ENCODE results near the gene NKIRAS2. TPM values are rescaled to one million over a fixed set of nuclear protein-coding genes. Genes with fewer than 3 reads are reported as not detected.

Gene NKIRAS2
- polyA plus RNA-seq, 2 donors, result 28.8 to 32.5 TPM

DNA sequence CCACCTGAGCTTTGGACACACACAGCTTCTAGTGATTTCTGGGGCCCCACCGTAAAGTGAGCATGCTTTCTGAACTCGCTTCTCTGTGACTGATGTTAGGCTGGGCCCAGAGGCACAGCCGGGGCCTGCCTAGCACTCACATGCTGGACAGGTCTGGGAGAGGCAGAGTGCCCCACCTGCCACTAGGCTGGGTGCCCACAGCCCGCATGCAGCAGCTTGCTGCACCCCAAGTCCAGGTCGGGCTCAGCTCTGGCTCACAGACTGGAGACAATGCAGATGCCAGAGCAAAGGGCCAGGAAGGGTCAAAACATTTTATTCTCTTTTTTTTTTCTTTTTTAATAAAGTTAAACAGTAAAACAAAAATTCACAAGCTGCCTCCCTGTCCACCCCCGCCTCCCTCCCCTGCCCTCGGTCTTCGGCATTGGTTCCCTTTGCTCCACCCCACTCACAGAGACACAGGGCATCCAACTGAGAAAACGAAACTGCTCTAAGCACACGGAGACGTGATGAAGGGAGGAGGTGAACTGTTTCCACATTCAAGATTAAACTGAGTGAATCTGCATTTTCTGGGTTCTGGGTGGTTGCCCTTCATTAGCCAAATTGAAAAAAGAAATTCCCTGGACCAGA lies 43.6 kb upstream of the NKIRAS2 start:
- H3K36me3 ChIP-seq (ENCODE audit: control insufficient read depth in 2 of 2, insufficient read depth in 2 of 2, low read length in 1 of 2), result peaks cover 16 to 49% of the 10 kb centered on the region in 2 donors
- no peaks in the 10 kb centered on the region for H3K9me3 ChIP-seq (ENCODE audit: control insufficient read depth in 2 of 2, insufficient read depth in 1 of 2, low read depth in 1 of 2, low read length in 1 of 2)
- WGBS, 2 donors, result 41 to 50% methylated on average over 11 of the region's 11 CpGs

DNA sequence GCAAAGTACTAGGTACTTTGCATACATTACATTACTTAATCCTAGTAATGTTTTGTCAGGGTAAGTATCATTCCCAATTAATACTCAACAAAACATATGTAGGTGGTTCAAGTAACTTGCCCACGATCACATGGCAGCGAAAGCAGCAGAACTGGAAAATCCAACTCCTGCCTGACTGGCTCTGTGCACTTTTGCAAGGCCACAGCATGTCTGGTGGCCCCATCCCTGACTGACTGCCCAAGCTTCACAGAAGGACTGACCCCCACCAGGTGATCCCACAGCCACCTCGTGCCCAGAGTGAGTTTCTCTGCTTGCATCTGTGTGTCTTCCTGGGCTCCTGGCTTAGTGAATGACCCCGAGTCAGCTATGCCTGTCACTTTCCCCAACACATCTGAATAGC lies 41.9 kb upstream of the NKIRAS2 start:
- 43 to 72% methylated on average over 4 of the region's 4 CpGs for WGBS, 2 donors
- Histone ChIP-seq H3K27ac (ENCODE audit: low read depth in 2 of 2, low read length in 1 of 2) (peak overlapping the region; percentile 41 to 79), H3K36me3 (ENCODE audit: control insufficient read depth in 2 of 2, insufficient read depth in 2 of 2, low read length in 1 of 2) (peaks cover 16 to 40% of the 10 kb centered on the region in 2 donors), H3K27me3 (ENCODE audit: control insufficient read depth in 1 of 2, insufficient read depth in 2 of 2, low read length in 2 of 2) (no peaks in the 10 kb centered on the region), H3K9me3 (ENCODE audit: control insufficient read depth in 2 of 2, insufficient read depth in 1 of 2, low read depth in 1 of 2, low read length in 1 of 2) (no peaks in the 10 kb centered on the region), H3K4me3 (ENCODE audit: low read depth in 1 of 2, low read length in 2 of 2) (no peak overlapping the region), H3K4me1 (ENCODE audit: control insufficient read depth in 2 of 2, insufficient read depth in 2 of 2, low read length in 1 of 2) (peaks cover 18 to 34% of the 10 kb centered on the region in 2 donors)

More for the DNA sequence above, 43.6 kb upstream of the NKIRAS2 start:
- H3K27me3 ChIP-seq (ENCODE audit: control insufficient read depth in 1 of 2, insufficient read depth in 2 of 2, low read length in 2 of 2), result no peaks in the 10 kb centered on the region
- peaks cover 18 to 40% of the 10 kb centered on the region in 2 donors for H3K4me1 ChIP-seq (ENCODE audit: control insufficient read depth in 2 of 2, insufficient read depth in 2 of 2, low read length in 1 of 2)
- H3K4me3 ChIP-seq (ENCODE audit: low read depth in 1 of 2, low read length in 2 of 2), result no peak overlapping the region
- peak overlapping the region; percentile 68 to 90 for H3K27ac ChIP-seq (ENCODE audit: low read depth in 2 of 2, low read length in 1 of 2)

DNA sequence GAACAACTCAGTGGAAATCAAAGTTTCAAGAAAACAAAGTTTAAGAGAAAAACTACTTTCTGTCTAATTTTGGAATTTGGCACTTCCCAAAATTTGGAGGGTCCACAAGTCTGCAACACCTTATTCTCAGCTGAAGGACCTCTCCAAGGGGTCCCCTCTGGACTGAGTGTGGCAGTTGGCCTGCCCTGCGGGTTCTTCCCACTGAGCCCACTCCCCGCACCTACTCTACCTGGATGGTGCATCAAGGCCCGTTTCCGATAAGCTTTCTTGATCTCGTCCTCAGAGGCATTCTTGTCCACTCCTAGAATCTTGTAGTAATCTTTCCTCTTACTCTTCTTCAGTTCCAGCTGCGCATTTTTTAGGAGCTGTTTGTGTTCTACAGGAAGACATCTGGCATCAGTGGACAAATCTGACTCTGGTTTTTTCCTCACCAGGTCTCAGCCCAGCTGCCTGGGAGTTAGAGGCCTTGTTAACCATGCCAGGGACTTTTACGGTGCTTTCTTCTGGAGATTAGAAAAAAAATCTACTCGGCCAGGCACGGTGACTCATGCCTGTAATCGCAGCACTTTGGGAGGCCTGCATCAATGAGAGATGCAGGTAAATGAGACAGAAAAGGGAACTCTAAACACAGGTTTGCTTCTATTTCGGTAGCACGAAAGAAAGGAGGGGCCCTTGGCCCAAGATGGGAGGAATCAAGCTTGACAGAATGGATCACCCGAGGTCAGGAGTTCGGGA lies 37.7 kb upstream of the NKIRAS2 start:
- H3K27me3 ChIP-seq (ENCODE audit: control insufficient read depth in 1 of 2, insufficient read depth in 2 of 2, low read length in 2 of 2), result no peaks in the 10 kb centered on the region
- peak overlapping the region; percentile 1 to 54 for H3K27ac ChIP-seq (ENCODE audit: low read depth in 2 of 2, low read length in 1 of 2)
- WGBS, 2 donors, result 55 to 67% methylated on average over 14 of the region's 14 CpGs
- H3K36me3 ChIP-seq (ENCODE audit: control insufficient read depth in 2 of 2, insufficient read depth in 2 of 2, low read length in 1 of 2), result peaks cover 7 to 18% of the 10 kb centered on the region in 2 donors
- H3K4me3 ChIP-seq (ENCODE audit: low read depth in 1 of 2, low read length in 2 of 2), result no peak overlapping the region
- H3K4me1 ChIP-seq (ENCODE audit: control insufficient read depth in 2 of 2, insufficient read depth in 2 of 2, low read length in 1 of 2), result peaks cover 2 to 4% of the 10 kb centered on the region in 2 donors
- no peaks in the 10 kb centered on the region for H3K9me3 ChIP-seq (ENCODE audit: control insufficient read depth in 2 of 2, insufficient read depth in 1 of 2, low read depth in 1 of 2, low read length in 1 of 2)

DNA sequence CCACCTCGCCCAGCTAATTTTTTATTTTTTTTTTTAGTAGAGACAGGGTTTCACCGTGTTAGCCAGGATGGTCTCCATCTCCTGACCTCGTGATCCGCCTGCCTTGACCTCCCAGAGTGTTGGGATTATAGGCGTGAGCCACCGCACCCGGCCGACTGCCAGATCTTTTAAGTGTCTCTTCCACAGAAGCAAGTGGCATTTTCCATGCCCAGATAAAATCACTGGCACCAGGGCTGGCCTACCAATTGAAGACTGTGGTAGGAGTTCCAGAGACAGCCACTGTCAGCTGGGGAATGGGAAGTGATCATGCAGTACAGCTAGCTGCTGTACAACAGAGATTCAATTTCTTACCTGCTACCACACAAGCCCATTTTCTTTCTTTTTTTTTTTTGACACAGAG lies 35.4 kb upstream of the NKIRAS2 start:
- no peak overlapping the region for H3K4me3 ChIP-seq (ENCODE audit: low read depth in 1 of 2, low read length in 2 of 2)
- H3K9me3 ChIP-seq (ENCODE audit: control insufficient read depth in 2 of 2, insufficient read depth in 1 of 2, low read depth in 1 of 2, low read length in 1 of 2), result no peaks in the 10 kb centered on the region
- H3K36me3 ChIP-seq (ENCODE audit: control insufficient read depth in 2 of 2, insufficient read depth in 2 of 2, low read length in 1 of 2), result peaks cover 17 to 21% of the 10 kb centered on the region in 2 donors
- no peaks in the 10 kb centered on the region for H3K4me1 ChIP-seq (ENCODE audit: control insufficient read depth in 2 of 2, insufficient read depth in 2 of 2, low read length in 1 of 2)
- WGBS, 2 donors, result 93 to 97% methylated on average over 8 of the region's 8 CpGs
- H3K27ac ChIP-seq (ENCODE audit: low read depth in 2 of 2, low read length in 1 of 2), result no peak overlapping the region
- no peaks in the 10 kb centered on the region for H3K27me3 ChIP-seq (ENCODE audit: control insufficient read depth in 1 of 2, insufficient read depth in 2 of 2, low read length in 2 of 2)

DNA sequence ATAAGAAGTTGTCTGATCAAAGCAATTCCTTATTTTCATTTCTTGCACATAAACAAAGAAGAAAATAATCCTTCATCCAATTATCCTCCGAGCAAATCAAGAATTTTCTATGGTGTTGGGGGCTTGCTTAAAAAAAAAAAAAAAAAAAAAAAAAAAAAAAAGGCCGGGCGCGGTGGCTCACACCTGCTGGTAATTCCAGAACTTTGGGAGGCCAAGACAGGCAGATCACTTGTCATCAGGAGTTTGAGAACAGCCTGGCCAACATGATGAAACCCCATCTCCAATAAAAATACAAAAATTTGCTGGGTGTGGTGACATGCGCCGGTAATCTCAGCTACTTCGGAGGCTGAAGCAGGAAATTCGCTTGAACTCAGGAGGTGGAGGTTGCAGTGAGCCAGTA lies 34.0 kb upstream of the NKIRAS2 start:
- H3K36me3 ChIP-seq (ENCODE audit: control insufficient read depth in 2 of 2, insufficient read depth in 2 of 2, low read length in 1 of 2), result peaks cover 23 to 24% of the 10 kb centered on the region in 2 donors
- H3K27ac ChIP-seq (ENCODE audit: low read depth in 2 of 2, low read length in 1 of 2), result no peak overlapping the region
- 91 to 96% methylated on average over 8 of the region's 8 CpGs for WGBS, 2 donors

DNA sequence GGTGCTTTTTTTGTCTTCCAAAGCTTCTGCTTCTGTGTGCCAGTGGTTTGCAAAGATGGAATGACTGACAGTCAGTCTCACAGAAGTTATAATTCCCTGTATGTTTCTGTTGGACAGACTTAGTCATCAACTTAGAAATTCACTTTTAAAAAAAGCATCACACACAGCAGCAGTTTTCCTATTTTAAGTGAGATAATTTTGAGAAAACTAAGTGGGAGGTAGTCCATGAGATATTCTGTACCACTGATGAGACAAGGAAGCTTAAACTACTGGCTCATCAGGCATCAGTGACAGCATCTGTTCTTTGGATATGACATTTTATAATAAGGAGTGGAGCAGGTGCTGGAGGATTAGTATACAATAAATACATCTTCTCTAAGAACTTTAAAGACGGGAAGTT lies 33.3 kb upstream of the NKIRAS2 start:
- 85 to 89% methylated on average over 1 of the region's 1 CpG for WGBS, 2 donors
- no peak overlapping the region for H3K27ac ChIP-seq (ENCODE audit: low read depth in 2 of 2, low read length in 1 of 2)
- H3K36me3 ChIP-seq (ENCODE audit: control insufficient read depth in 2 of 2, insufficient read depth in 2 of 2, low read length in 1 of 2), result peaks cover 19 to 24% of the 10 kb centered on the region in 2 donors
- H3K4me3 ChIP-seq (ENCODE audit: low read depth in 1 of 2, low read length in 2 of 2), result no peak overlapping the region
- H3K27me3 ChIP-seq (ENCODE audit: control insufficient read depth in 1 of 2, insufficient read depth in 2 of 2, low read length in 2 of 2), result no peaks in the 10 kb centered on the region
- no peaks in the 10 kb centered on the region for H3K4me1 ChIP-seq (ENCODE audit: control insufficient read depth in 2 of 2, insufficient read depth in 2 of 2, low read length in 1 of 2)
- H3K9me3 ChIP-seq (ENCODE audit: control insufficient read depth in 2 of 2, insufficient read depth in 1 of 2, low read depth in 1 of 2, low read length in 1 of 2), result no peaks in the 10 kb centered on the region

More for the DNA sequence above, 34.0 kb upstream of the NKIRAS2 start:
- Histone ChIP-seq H3K4me3 (ENCODE audit: low read depth in 1 of 2, low read length in 2 of 2) (no peak overlapping the region), H3K4me1 (ENCODE audit: control insufficient read depth in 2 of 2, insufficient read depth in 2 of 2, low read length in 1 of 2) (no peaks in the 10 kb centered on the region), H3K9me3 (ENCODE audit: control insufficient read depth in 2 of 2, insufficient read depth in 1 of 2, low read depth in 1 of 2, low read length in 1 of 2) (no peaks in the 10 kb centered on the region), H3K27me3 (ENCODE audit: control insufficient read depth in 1 of 2, insufficient read depth in 2 of 2, low read length in 2 of 2) (no peaks in the 10 kb centered on the region)

DNA sequence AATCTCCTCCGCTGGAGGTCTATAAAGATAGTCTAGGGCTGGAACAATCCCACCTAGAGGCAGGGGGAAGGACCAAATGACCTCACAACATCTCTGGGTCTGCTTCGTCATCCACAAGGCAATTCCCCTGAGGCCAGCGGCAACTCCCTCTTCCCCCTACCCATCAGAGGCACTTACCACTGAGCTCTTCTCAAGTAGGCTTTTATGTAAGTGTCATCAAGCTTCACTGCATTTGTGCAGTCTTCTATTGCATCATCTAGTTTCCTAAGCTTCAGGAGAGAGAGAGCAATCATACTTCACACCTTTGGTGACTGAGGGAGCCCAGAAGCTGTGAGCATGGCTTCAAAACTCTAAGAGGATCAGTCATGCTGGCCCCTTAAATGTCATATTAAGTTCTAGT lies 32.2 kb upstream of the NKIRAS2 start:
- H3K27me3 ChIP-seq (ENCODE audit: control insufficient read depth in 1 of 2, insufficient read depth in 2 of 2, low read length in 2 of 2), result no peaks in the 10 kb centered on the region
- no peaks in the 10 kb centered on the region for H3K9me3 ChIP-seq (ENCODE audit: control insufficient read depth in 2 of 2, insufficient read depth in 1 of 2, low read depth in 1 of 2, low read length in 1 of 2)
- no peaks in the 10 kb centered on the region for H3K4me1 ChIP-seq (ENCODE audit: control insufficient read depth in 2 of 2, insufficient read depth in 2 of 2, low read length in 1 of 2)
- no peak overlapping the region for H3K4me3 ChIP-seq (ENCODE audit: low read depth in 1 of 2, low read length in 2 of 2)
- WGBS, 2 donors, result 77 to 82% methylated on average over 3 of the region's 3 CpGs
- no peak overlapping the region for H3K27ac ChIP-seq (ENCODE audit: low read depth in 2 of 2, low read length in 1 of 2)
- H3K36me3 ChIP-seq (ENCODE audit: control insufficient read depth in 2 of 2, insufficient read depth in 2 of 2, low read length in 1 of 2), result peaks cover 21 to 24% of the 10 kb centered on the region in 2 donors

DNA sequence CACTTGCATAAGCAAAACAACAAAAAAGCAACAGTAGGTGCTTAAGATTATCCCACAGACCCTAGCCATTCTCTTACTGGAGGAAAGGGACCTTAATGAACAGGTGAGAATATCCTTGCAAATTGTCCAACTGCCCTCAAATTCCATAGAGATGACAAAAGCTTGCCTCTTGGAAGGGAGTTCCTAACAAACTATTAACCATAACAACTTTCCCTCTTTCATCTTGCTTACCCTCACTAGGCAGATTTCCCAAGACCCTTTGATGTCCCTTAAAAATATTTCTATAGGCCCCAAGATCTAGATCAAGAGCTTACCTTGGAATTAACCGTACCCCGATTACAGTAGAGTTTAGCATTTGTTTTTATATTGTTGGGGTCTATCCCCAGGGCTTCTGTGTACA lies 31.5 kb upstream of the NKIRAS2 start:
- no peaks in the 10 kb centered on the region for H3K4me1 ChIP-seq (ENCODE audit: control insufficient read depth in 2 of 2, insufficient read depth in 2 of 2, low read length in 1 of 2)
- 93 to 94% methylated on average over 2 of the region's 2 CpGs for WGBS, 2 donors
- peaks cover 22 to 24% of the 10 kb centered on the region in 2 donors for H3K36me3 ChIP-seq (ENCODE audit: control insufficient read depth in 2 of 2, insufficient read depth in 2 of 2, low read length in 1 of 2)

DNA sequence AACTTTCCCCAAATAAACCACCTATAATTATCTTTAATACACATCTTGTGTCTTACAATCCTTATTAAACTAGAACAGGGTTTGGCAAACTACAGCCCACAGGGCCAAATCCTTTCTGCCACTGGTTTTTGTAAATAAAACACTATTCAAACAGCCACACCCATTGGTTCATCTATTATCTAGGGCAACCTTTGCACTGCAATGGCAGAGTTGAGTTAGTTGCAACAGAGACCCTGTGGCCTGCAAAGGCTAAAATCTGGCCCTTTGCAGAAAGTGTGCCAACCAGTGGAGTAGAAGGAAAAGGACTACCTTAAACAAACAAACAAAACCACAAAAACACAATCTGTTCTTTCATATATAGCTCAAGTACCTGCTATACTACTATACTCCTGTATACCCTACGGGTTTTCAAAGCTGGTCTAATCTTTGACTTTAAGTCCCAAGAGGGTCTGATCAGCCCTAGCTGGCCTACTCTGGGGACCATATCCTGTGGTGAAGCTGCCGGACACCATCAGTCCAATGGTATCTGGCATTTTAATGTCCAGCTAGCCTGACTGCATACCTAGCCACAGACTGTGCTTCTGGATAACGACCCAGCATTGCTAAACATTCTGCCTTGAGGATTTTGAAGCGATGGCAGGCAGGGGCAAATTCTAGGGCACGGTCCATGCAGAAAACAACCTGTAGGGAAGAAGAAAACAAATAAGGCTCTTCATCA lies 30.0 kb upstream of the NKIRAS2 start:
- Histone ChIP-seq H3K27me3 (ENCODE audit: control insufficient read depth in 1 of 2, insufficient read depth in 2 of 2, low read length in 2 of 2) (no peaks in the 10 kb centered on the region), H3K36me3 (ENCODE audit: control insufficient read depth in 2 of 2, insufficient read depth in 2 of 2, low read length in 1 of 2) (peaks cover 17 to 24% of the 10 kb centered on the region in 2 donors)

More for the DNA sequence above, 31.5 kb upstream of the NKIRAS2 start:
- Histone ChIP-seq H3K4me3 (ENCODE audit: low read depth in 1 of 2, low read length in 2 of 2) (no peak overlapping the region), H3K27me3 (ENCODE audit: control insufficient read depth in 1 of 2, insufficient read depth in 2 of 2, low read length in 2 of 2) (no peaks in the 10 kb centered on the region), H3K27ac (ENCODE audit: low read depth in 2 of 2, low read length in 1 of 2) (no peak overlapping the region), H3K9me3 (ENCODE audit: control insufficient read depth in 2 of 2, insufficient read depth in 1 of 2, low read depth in 1 of 2, low read length in 1 of 2) (no peaks in the 10 kb centered on the region)

More for the DNA sequence above, 30.0 kb upstream of the NKIRAS2 start:
- WGBS, 2 donors, result 76 to 88% methylated on average over 5 of the region's 5 CpGs
- H3K9me3 ChIP-seq (ENCODE audit: control insufficient read depth in 2 of 2, insufficient read depth in 1 of 2, low read depth in 1 of 2, low read length in 1 of 2), result no peaks in the 10 kb centered on the region
- no peak overlapping the region for H3K27ac ChIP-seq (ENCODE audit: low read depth in 2 of 2, low read length in 1 of 2)
- no peak overlapping the region for H3K4me3 ChIP-seq (ENCODE audit: low read depth in 1 of 2, low read length in 2 of 2)
- H3K4me1 ChIP-seq (ENCODE audit: control insufficient read depth in 2 of 2, insufficient read depth in 2 of 2, low read length in 1 of 2), result no peaks in the 10 kb centered on the region
